A204.1 (cell line): Measurements from ENCODE around the gene MPRIP.

Experiments
- FAIRE-seq: peaks from 2 replicates; lab custom pipeline; 2012; peaks lifted over from hg19 to GRCh38; lab: Jason Lieb, UNC

MPRIP gene

DNA sequence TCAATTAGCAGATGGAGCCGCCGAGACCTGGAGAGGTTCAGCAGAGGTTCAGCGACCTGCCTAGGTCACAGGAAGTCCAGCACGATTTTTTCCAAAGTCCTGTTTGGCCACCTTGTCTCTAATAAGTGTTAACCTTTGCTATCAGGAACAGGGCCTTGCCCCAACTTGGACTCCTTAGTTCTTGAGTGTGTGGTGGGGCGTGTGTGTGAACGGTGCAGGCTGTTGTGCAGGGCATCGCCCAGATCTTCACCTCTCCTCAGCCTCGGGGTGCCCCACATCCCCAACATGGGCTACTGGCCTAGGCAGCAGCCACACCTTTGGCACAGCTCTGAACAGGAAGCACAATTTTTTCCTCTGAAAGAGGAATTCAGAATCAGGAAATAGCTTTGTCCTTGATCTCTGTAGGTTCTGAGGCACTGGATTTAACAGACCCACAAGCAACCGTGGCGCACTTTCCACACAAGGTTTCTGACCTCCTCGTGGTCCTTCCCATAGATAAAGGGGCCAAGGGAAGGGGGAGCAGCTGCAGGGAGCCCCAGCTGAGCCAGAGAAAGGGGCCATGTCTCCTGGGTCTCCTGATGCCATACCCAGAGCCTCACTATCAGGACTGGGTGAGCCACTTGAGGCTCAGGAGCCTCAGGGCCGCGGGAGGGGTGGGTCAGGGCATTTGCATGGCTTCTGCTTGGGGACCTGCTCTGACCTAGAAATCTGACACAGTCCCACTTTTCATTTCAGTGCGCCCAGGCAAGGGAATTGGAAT is 10.4 kb downstream of the MPRIP start:
- FAIRE-seq: no peak

GRCh38 chr17:17053446-17054379 is 11.5 kb downstream of the MPRIP start:
- FAIRE-seq: no peak

DNA sequence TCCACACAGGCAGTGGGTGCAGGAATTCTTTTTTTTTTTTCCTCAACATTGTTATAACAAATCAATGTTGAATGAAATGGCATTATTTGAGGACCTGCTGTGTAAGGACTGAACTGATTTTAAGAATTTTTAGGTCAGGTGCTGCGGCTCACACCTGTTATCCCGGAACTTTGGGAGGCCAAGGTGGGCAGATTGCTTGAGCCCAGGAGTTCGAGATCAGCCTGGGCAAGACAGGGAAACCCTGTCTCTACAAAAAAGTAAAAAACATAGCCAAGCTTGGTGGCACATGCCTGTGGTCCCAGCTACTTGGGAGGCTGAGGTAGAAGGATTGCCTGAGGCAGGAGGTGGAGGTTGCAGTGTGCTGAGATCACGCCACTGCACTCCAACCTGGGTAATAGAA is 12.4 kb downstream of the MPRIP start:
- FAIRE-seq: no peak

GRCh38 chr17:17055286-17056155 is 13.3 kb downstream of the MPRIP start:
- no peak for FAIRE-seq

GRCh38 chr17:17056156-17056539 is 13.9 kb downstream of the MPRIP start:
- FAIRE-seq: no peak

DNA sequence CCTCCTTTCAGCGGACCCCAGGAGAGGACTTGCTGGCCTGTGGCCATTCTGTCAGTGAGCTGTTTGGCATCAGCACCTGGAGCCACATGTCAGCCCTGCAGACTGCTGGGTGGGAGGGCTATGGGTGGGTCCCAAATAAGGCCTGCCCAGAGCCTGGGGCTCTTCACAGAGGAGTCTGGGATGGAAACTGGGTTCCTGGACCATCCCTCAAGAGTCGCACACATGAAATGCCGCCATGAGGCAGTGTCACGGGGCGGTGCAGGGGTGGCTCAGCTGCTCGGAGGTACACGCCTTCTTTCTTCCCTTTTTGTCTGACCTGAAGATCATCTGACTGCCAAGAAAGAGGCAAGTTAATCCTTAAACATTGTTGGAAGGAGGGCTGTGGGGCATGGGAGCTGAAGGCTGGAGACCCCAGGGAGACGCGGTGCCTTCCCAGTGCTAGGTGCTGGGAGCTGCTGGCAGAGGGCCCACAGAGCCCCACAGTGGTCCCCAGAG is 14.8 kb downstream of the MPRIP start:
- FAIRE-seq: no peak

DNA sequence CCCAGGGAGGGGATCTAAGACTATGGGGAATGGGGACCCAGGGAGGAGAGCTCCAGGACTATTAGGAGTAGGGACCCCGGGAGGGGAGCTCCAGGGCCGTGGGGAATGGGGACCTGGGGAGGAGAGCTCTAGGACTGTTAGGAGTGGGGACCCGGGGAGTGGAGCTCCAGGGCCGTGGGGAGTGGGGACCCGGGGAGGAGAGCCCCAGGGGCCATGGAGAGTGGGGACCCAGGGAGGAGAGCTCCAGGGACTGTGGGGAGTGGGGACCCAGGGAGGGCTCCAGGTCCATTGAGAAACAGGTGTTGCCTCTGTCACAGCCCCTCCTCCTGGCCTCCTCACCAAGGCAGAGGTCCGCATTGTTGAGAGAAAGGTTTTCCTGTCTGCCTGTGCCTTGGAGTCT is 16.0 kb downstream of the MPRIP start:
- no peak for FAIRE-seq

DNA sequence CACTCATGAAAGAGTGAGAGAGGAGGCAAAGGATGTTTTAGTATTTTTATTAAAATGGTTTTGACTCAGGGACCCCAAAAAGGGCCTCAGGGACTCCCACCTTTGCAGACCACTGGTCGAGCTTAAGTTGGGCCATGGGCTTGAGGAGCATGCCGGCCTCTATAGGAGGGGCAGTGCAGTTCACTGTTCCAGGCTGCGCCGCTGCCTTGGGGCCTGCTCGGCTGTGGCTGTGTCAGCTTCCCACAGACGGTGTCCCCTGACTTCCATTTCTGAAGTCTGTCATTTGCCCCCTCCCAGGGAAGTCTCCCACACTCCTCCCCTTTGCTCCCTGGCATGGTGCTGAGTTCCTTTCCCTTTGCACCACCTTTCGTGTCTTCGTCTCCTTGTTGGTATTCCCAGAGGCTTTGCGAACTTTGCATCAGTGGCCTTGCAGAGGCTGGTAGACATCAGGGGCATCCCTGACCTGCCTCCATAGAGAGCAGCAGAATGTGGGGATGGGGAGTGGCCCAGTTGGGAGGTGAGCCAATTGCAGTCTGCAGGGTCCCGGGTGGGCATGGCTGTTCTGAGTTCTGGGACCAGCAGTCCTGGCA is 17.1 kb downstream of the MPRIP start:
- no peak for FAIRE-seq

DNA sequence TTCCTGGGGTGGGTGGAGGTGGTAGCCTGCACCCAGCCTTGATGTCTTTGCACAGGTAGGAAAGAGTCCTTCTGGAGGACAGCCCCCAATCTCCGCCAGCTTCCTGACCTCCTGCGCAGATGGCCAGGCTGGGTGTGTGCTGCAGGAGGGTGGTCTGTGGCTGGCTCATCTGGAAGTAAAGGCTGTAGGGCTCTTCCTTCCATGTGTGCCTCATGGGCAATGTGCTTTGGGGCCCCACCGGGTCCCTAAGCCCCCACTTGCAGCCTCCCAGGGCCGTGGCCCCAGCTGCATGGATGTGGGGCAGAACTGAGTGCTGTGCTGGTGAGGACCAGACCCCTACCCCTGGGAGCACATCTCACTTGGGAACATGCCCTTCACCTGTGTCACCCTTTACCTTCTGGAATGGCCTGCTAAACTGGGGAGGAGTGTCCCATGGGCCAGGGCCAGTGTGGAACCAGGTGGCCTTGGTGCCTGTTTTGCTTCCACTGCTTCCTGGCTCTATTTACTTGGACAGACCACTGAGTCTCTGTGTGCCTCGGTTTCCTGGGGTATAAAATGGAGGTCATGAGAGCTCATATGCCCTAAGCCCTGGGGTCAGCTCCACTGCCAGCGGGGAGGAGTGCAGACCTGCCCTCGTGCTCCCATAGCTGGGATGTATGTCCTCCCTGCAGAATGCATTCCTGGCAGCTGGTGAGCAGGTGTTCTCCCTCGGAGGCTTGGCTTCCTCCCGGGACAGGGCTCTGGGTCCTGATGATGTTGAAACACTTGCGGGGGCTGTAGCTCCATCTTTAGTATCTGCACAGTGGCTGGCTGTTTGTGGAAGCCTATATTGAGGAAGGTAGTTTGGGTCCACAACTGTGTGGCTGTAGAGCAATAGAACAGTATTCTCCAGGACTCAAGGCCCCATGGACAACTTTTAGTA is 18.0 kb downstream of the MPRIP start:
- FAIRE-seq: no peak

DNA sequence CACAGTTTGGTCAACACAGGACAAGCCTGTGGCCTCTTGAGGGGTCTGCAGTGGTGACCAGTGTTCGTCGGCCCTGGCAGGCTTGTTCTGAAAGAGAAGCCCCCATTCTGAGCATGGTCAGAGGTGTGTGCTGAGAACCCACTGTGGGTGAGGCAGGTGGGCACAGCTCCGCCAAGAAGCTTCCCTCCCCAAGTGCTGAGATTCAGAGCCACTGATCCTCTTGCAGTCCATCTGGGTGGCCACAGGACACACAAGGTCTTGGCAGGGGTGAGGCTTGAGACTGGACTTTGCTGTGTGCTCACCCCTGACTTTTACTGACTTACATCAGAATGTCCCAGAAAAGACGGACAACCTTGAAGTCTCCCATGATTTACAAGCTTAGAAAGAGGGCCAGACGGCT is 18.7 kb downstream of the MPRIP start:
- FAIRE-seq: no peak

GRCh38 chr17:17061516-17061915 is 19.3 kb downstream of the MPRIP start:
- FAIRE-seq: no peak

- FAIRE-seq: no peak
Observed at GRCh38 chr17:17062356-17062755, 20.1 kb downstream of the MPRIP start.

- no peak for FAIRE-seq
Observed at GRCh38 chr17:17062866-17063265, 20.6 kb downstream of the MPRIP start.

DNA sequence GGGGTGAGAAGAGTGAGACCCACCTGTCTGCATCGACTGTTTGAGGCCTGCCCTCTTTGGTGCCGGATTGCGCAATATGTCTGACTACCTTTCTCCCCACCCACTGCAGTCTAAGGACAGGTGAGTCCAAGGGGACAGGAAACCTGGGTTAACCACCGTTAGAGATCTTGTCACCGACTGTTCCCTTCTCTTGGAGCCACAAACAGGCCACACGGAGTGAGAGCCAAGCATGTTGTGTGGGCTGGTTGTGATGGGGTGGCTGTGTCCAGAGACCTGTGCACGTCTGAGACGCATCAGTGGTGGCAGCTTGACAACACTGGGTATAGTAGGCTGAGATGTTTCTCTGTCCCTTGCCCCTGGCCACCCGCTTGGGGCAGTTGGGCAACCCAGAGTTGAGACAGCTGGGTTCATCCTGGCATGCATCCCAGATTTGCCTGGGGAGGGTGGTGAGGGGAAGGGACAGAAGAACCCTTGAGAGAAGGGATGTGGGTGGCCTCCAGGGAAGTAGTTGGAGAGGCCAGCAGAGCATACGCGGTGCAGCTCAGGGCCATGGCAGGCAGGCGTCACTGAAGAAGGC is 21.4 kb downstream of the MPRIP start:
- no peak for FAIRE-seq

DNA sequence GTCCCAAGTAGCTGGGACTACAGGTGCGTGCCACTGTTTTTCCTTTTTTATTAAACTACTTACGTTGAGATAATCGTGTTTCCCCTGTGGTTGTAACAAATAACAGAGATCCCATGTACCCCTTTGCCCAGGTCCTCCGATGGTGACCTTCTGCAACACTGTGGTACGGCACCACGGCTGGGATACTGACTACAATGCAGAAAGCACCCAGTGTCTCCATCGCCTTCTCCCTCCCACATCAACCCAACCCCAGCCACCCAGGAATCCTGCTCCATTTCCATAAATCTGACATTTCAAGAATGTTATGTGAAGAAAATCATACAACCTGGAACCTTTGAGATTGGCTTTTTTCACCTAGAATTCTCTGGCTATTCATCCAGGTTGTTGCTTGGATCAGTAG is 22.1 kb downstream of the MPRIP start:
- no peak for FAIRE-seq

DNA sequence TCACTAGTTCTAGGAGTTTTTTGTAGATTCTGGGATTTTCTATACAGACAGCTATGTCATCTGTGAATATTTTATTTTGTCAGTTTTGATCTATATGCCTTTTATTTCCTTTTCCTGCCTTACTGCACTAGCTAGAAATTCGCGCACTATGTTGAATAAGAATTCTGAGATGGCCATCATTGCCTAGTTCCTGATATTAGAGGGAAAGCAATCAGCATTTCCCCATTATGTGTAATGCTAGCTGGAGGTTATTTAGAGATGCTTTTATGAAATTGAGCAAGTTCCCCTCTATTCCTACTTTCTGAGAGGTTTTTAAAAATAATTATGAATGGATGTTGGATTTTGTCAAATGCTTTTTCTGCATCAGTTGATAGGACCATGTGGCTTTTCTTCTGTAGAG is 23.8 kb downstream of the MPRIP start:
- FAIRE-seq: no peak

GRCh38 chr17:17067257-17067656 is 25.0 kb downstream of the MPRIP start:
- FAIRE-seq: no peak

GRCh38 chr17:17069849-17070248 is 27.6 kb downstream of the MPRIP start:
- FAIRE-seq: no peak

DNA sequence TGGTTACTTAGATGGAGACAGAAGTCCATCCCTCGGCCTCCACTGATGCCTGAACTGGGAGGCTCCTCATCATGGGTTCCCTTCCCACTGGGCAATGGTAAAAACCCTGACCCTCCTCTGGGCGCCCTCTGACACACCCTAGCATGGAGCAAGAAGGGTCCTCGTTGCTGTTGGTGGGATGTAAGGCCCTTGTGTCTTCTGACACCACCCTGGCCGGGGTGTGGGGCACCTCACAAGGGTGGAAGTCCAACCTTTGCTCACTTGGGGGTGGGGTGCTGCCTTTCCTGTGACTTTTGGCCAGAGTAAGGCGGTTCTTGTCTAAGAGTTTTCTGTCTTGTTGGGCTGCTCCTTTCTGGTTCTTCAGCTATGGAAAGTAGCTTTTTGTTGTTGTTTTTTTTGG is 28.7 kb downstream of the MPRIP start:
- FAIRE-seq: no peak

DNA sequence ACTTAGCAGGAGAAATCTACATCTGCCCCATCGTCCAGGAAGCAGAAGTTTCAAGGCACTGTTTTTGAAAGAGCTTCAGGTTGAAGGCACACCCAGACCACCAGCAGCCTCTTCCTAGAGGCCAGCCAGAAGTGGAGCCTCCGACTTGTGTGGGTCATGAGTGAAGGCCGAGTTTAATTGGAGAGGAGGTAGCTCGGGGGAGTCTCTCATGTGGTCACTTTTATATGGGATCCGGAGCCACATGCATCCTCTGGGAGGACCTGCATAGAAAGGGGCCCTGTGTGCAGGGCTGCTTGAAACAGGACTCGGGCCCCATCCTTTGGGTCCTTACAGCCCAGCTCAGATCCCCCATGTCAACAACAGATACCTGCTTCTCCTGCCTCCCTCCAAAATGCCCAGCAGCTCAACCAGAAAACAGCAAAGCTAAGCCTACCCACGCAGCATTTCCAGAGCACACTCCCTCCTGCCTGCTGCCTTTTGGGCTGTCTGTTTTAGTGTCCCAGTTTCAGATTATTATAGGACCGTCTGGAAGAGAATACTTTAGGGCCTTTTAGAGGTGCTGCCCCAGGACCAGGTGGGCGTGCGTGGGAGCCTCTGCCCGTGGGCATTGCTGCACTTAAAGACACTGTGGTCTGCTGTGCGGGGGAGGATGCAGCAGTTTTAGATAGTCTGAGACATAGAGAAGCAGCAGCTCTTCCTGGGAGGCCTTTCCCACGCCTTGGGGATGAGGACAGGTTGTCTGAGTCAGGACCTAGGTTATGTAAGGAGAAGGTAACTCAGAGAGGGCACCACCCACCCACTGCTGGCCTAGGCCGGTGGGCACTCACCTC is 29.5 kb downstream of the MPRIP start:
- FAIRE-seq: no peak
